A375 (cell line): ENCODE measurements around the gene HSD3B7. TPM values are rescaled to one million over a fixed set of nuclear protein-coding genes. Genes with fewer than 3 reads are reported as not detected.

ENCODE experiments used
- small RNA-seq: library from RNA; depleted of rRNA; stranded (forward); fragments of <200 nt; gene quantifications from one replicate; pipeline ENCODE3, GENCODE V24; 2014
- total RNA-seq: library from RNA; depleted of rRNA; stranded (reverse); fragments of >200 nt; shearing (Covaris generic); gene quantifications from 2 replicates; pipeline ENCODE4 v1.2.3, GENCODE V29; 2014; rRNA removed

The HSD3B7 gene
- total RNA-seq: 2.2 and 2.4 TPM in 2 replicates

GRCh38 chr16:30984669-30985400 lies at the start of gene HSD3B7:
Gene HSD3B7, plus strand, starts transcription at chr16:30985207. Its CDS starts 452 bp downstream, at chr16:30985659.

GRCh38 chr16:30948667-30949649 lies 36.0 kb upstream of the HSD3B7 start, which contains the start of gene ORAI3:
Gene ORAI3, plus strand, starts transcription at chr16:30949068. Its CDS starts 222 bp downstream, at chr16:30949290.

GRCh38 chr16:30957456-30958174 lies 27.4 kb upstream of the HSD3B7 start, which contains the start of gene SETD1A:
Gene SETD1A, plus strand, starts transcription at chr16:30957754. Its CDS starts 978 bp downstream, at chr16:30958732.

GRCh38 chr16:31010585-31011325 lies 25.7 kb downstream of the HSD3B7 start, which contains the start of gene STX1B:
Gene STX1B, minus strand, starts transcription at chr16:31010638. Its CDS starts 242 bp downstream, at chr16:31010396.

GRCh38 chr16:31032736-31033708 lies 48.0 kb downstream of the HSD3B7 start, which contains the start of gene STX4:
Gene STX4, plus strand, starts transcription at chr16:31033558. Its CDS starts 248 bp downstream, at chr16:31033806.

Small RNA genes lying within 50 kb of the gene (small RNA-seq; reads per million reads assigned to genes)
- not detected for gene AC135048.1

Other genes starting within 250 kb of the HSD3B7 start
- gene PHKG2, start 236.8 kb upstream of the HSD3B7 start, total RNA-seq: 25.8 and 27.6 TPM in 2 replicates
- 21.3 and 29.5 TPM in 2 replicates for gene CFAP119, start 223.1 kb upstream of the HSD3B7 start, total RNA-seq
- 110 and 121 TPM in 2 replicates for gene RNF40, start 222.9 kb upstream of the HSD3B7 start, total RNA-seq
- gene ZNF629, start 198.0 kb upstream of the HSD3B7 start, total RNA-seq: 9.7 and 10.2 TPM in 2 replicates
- 57.4 and 71.4 TPM in 2 replicates for gene BCL7C, start 91.1 kb upstream of the HSD3B7 start, total RNA-seq
- gene CTF1, start 88.6 kb upstream of the HSD3B7 start, total RNA-seq: not detected in 2 replicates
- gene FBXL19, start 61.6 kb upstream of the HSD3B7 start, total RNA-seq: 32.0 and 35.8 TPM in 2 replicates
- gene ORAI3, start 36.1 kb upstream of the HSD3B7 start, total RNA-seq: 19.8 and 21.6 TPM in 2 replicates
- 9.8 and 12.9 TPM in 2 replicates for gene SETD1A, start 27.5 kb upstream of the HSD3B7 start, total RNA-seq
- gene STX1B, start 25.4 kb downstream of the HSD3B7 start, total RNA-seq: 0.98 TPM in 1 of 2 replicates, not detected in the other
- 23.6 and 25.5 TPM in 2 replicates for gene STX4, start 48.4 kb downstream of the HSD3B7 start, total RNA-seq
- gene ZNF668, start 89.0 kb downstream of the HSD3B7 start, total RNA-seq: 18.1 and 22.6 TPM in 2 replicates
- 18.1 and 18.4 TPM in 2 replicates for gene ZNF646, start 89.2 kb downstream of the HSD3B7 start, total RNA-seq
- 3.6 and 6.6 TPM in 2 replicates for gene PRSS53, start 103.7 kb downstream of the HSD3B7 start, total RNA-seq
- gene VKORC1, start 109.6 kb downstream of the HSD3B7 start, total RNA-seq: 141 and 193 TPM in 2 replicates
- 39.1 and 49.7 TPM in 2 replicates for gene BCKDK, start 123.2 kb downstream of the HSD3B7 start, total RNA-seq
- 40.7 and 59.5 TPM in 2 replicates for gene KAT8, start 132.5 kb downstream of the HSD3B7 start, total RNA-seq
- gene PRSS8, start 150.5 kb downstream of the HSD3B7 start, total RNA-seq: not detected in 2 replicates
- gene PRSS36, start 164.9 kb downstream of the HSD3B7 start, total RNA-seq: 0.98 TPM in 1 of 2 replicates, not detected in the other
- gene FUS, start 194.9 kb downstream of the HSD3B7 start, total RNA-seq: 62.7 and 76.7 TPM in 2 replicates
- not detected in 2 replicates for gene PYCARD, start 217.6 kb downstream of the HSD3B7 start, total RNA-seq
- not detected in 2 replicates for gene TRIM72, start 228.9 kb downstream of the HSD3B7 start, total RNA-seq
- gene PYDC1, start 231.9 kb downstream of the HSD3B7 start, total RNA-seq: not detected in 2 replicates